IMR-90 (cell line): ENCODE results near the gene ACAA2. TPM values are rescaled to one million over a fixed set of nuclear protein-coding genes. Genes with fewer than 3 reads are reported as not detected.

ENCODE experiments used
- ATAC-seq: fragments of 200-7000 bp; cut with Tn5 transposase; 2 replicates; pipeline ENCODE4 v1.9.1; 2020; ENCODE audit warnings: low read depth, mild to moderate bottlenecking, moderate library complexity
- BruUV-seq: library from RNA; stranded (reverse); fragments of 400-500 nt; replicated peaks from 2 replicates; lab custom pipeline; 2021; lab: Mats Ljungman, UMichigan
- CTCF ChIA-PET: fragments of 300-600 bp; formaldehyde crosslinking; extraction: SDS; loops from one replicate; lab custom pipeline; 2021; ENCODE audit warnings: antibody characterized with exemption; lab: Yijun Ruan, JAX
- POLR2A ChIA-PET: fragments of 300-600 bp; sonication (Branson Sonifier 250); formaldehyde crosslinking; loops from one replicate; lab custom pipeline; 2022; ENCODE audit warnings: antibody characterized with exemption; ENCODE audit not compliant: unreplicated experiment; lab: Charles Lee
- DNase-seq: peaks from one replicate; pipeline ENCODE4 v3.0.0; 2013
- H2AFZ ChIP-seq: replicated peaks from 2 replicates; pipeline ENCODE3; 2013; ENCODE audit warnings: low read length, mild to moderate bottlenecking; ENCODE audit not compliant: poor library complexity
- H2AK5ac ChIP-seq: 2 replicates; pipeline ENCODE4 v1.6.1; 2013; ENCODE audit warnings: low read depth, low read length, inconsistent platforms
- H2AK9ac ChIP-seq: replicated peaks from 2 replicates; pipeline ENCODE3; 2013; ENCODE audit warnings: mild to moderate bottlenecking, low read depth, low read length, moderate library complexity; ENCODE audit not compliant: poor library complexity
- H2BK120ac ChIP-seq: 2 replicates; pipeline ENCODE4 v1.6.1; 2013; ENCODE audit warnings: low read depth, low read length, inconsistent platforms
- H2BK15ac ChIP-seq: 3 replicates; pipeline ENCODE4 v1.6.1; 2013; ENCODE audit warnings: low read depth, low read length, inconsistent platforms
- H2BK20ac ChIP-seq: 2 replicates; pipeline ENCODE4 v1.6.1; 2013; ENCODE audit warnings: low read depth, mild to moderate bottlenecking, inconsistent platforms, low read length, moderate library complexity
- H2BK5ac ChIP-seq: 2 replicates; pipeline ENCODE4 v1.6.1; 2013; ENCODE audit warnings: mild to moderate bottlenecking, low read depth, low read length, inconsistent platforms; ENCODE audit not compliant: poor library complexity, severe bottlenecking
- H3K14ac ChIP-seq: replicated peaks from 2 replicates; pipeline ENCODE4 v1.6.1; 2013; ENCODE audit warnings: low read depth, low read length, inconsistent platforms
- H3K18ac ChIP-seq: 2 replicates; pipeline ENCODE4 v1.6.1; 2013; ENCODE audit warnings: low read depth, low read length, control low read depth
- H3K23ac ChIP-seq: 2 replicates; pipeline ENCODE4 v1.6.1; 2013; ENCODE audit warnings: low read depth, low read length, inconsistent platforms
- H3K27ac ChIP-seq: 2 replicates; pipeline ENCODE4 v1.5.1; 2013; ENCODE audit warnings: mild to moderate bottlenecking, control low read depth, low read length; ENCODE audit not compliant: insufficient read depth
- H3K27me3 ChIP-seq: 2 replicates; pipeline ENCODE4 v1.6.1; 2013; ENCODE audit warnings: low read length; ENCODE audit not compliant: control insufficient read depth, insufficient read depth
- H3K36me3 ChIP-seq: 2 replicates; pipeline ENCODE4 v1.6.1; 2013; ENCODE audit warnings: low read length, mixed read lengths; ENCODE audit not compliant: control insufficient read depth, insufficient read depth
- H3K4ac ChIP-seq: 2 replicates; pipeline ENCODE4 v1.6.1; 2013; ENCODE audit warnings: low read depth, low read length, inconsistent platforms
- H3K4me1 ChIP-seq: 2 replicates; pipeline ENCODE4 v1.6.1; 2013; ENCODE audit warnings: low read length, mixed read lengths; ENCODE audit not compliant: control insufficient read depth, insufficient read depth
- H3K4me2 ChIP-seq: 2 replicates; pipeline ENCODE4 v1.6.1; 2013; ENCODE audit warnings: low read depth, mild to moderate bottlenecking, control low read depth, low read length, moderate library complexity
- H3K4me3 ChIP-seq: 2 replicates; pipeline ENCODE4 v1.5.1; 2013; ENCODE audit warnings: low read depth, mild to moderate bottlenecking, control low read depth, low read length, moderate library complexity; ENCODE audit not compliant: insufficient read depth
- H3K56ac ChIP-seq: 2 replicates; pipeline ENCODE4 v1.6.1; 2013; ENCODE audit warnings: low read length, inconsistent platforms; ENCODE audit not compliant: insufficient read depth; ENCODE audit errors: extremely low read depth
- H3K79me1 ChIP-seq, 2 experiments: 2 replicates each; pipeline ENCODE4 v1.6.1; 2013; ENCODE audit warnings: low read length in 2 of 2, inconsistent platforms in 1 of 2, low read depth in 1 of 2
- H3K9ac ChIP-seq: 2 replicates; pipeline ENCODE4 v1.6.1; 2013; ENCODE audit warnings: low read depth, low read length, control low read depth
- H3K9me1 ChIP-seq: 2 replicates; pipeline ENCODE4 v1.6.1; 2013; ENCODE audit warnings: low read length, inconsistent platforms; ENCODE audit not compliant: insufficient read depth
- H3K9me3 ChIP-seq: 2 replicates; pipeline ENCODE4 v1.6.1; 2013; ENCODE audit warnings: low read length; ENCODE audit not compliant: control insufficient read depth, insufficient read depth
- H4K20me1 ChIP-seq: 2 replicates; pipeline ENCODE4 v1.6.1; 2013; ENCODE audit warnings: low read length, inconsistent platforms; ENCODE audit not compliant: insufficient read depth
- H4K5ac ChIP-seq: 2 replicates; pipeline ENCODE4 v1.6.1; 2013; ENCODE audit warnings: mild to moderate bottlenecking, low read depth, low read length, control low read depth
- H4K8ac ChIP-seq, 2 experiments: 2 replicates each; pipeline ENCODE4 v1.6.1; 2013; ENCODE audit warnings: low read depth in 2 of 2, low read length in 2 of 2, control low read depth in 1 of 2, inconsistent platforms in 1 of 2
- H4K91ac ChIP-seq: 2 replicates; pipeline ENCODE4 v1.6.1; 2013; ENCODE audit warnings: low read depth, low read length, inconsistent platforms; ENCODE audit not compliant: insufficient read depth
- BHLHE40 ChIP-seq: fragments of 150-350 bp; IDR thresholded peaks from 2 replicates; pipeline ENCODE4 v1.6.1; 2016; ENCODE audit warnings: mild to moderate bottlenecking, low read depth, low read length
- MAZ ChIP-seq: IDR thresholded peaks from 2 replicates; pipeline ENCODE4 v1.6.1; 2012; ENCODE audit warnings: low read depth, mild to moderate bottlenecking, low read length, improper control_type of control experiment, moderate library complexity, borderline replicate concordance
- POLR2A ChIP-seq: IDR thresholded peaks from 2 replicates; pipeline ENCODE4 v1.6.1; 2012; ENCODE audit warnings: mild to moderate bottlenecking, low read depth, low read length
- WGBS, 2 experiments: methylation state at CpG; one replicate each; pipeline versions ENCODE4 v1.1.5 to v1.1.7; 2013; ENCODE audit warnings: missing lambda C conversion rate in 2 of 2; ENCODE audit not compliant: insufficient read length in 1 of 2; ENCODE audit errors: extremely low coverage in 2 of 2; 5-methylcytosine and 5-hydroxymethylcytosine counted together
- dilution Hi-C: fragments of 300-500 bp; cut with HindIII; formaldehyde crosslinking; loops from one replicate; pipeline ENCODE4 v1.14.3; 2018; ENCODE audit warnings: low sequenced_read_pairs; ENCODE audit not compliant: unreplicated experiment
- in situ Hi-C: fragments of 300-500 bp; cut with MboI; formaldehyde crosslinking; loops from 3 replicates; pipeline ENCODE4 v1.14.3; 2019; ENCODE audit warnings: low sequenced_read_pairs, inconsistent platforms, mixed read lengths
- intact Hi-C: fragments of 100-400 bp; cut with micrococcal nuclease; formaldehyde crosslinking; loops from 2 replicates; pipeline ENCODE4 v1.10.0; 2022
- polyA plus RNA-seq, 3 experiments: library from polyadenylated mRNA; depleted of rRNA; stranded (reverse); fragments of >200 nt; gene quantifications; 2 replicates each; pipeline ENCODE4 v1.2.3, GENCODE V29; 2012; ENCODE audit warnings: low replicate concordance in 1 of 3
- total RNA-seq: library from RNA; depleted of rRNA; stranded (reverse); fragments of >200 nt; gene quantifications from 2 replicates; pipeline ENCODE4 v1.2.3, GENCODE V29; 2012

The ACAA2 gene
- total and polyA plus RNA-seq, 2 of the 4 experiments (the other 2 are of a cell fraction) = 24.4 to 61.5 TPM

DNA sequence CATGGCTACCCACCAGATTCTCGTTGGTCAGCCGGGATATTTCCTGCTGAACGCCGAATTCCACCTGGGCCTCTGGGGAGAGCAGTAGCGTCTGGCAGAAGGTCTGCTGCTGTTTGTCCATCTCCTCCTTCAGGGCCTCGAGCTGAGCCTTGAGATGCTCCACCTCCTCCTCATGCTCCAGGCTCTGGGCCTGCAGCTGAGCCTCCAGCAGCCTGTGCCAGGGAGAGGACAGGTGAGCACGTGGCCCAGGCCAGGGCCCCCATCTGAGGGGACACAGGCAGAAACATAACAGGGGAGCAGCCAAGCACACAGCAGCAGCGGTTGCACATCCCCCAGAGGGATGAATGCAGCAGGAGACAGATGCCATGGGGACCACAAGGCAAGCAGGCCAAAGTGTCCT is 40.1 kb upstream of the ACAA2 start:
- H2BK5ac ChIP-seq = no peak overlapping the region
- no peak overlapping the region for H3K18ac ChIP-seq
- no peaks in the 10 kb centered on the region for H3K79me1 ChIP-seq
- no peak overlapping the region for H2BK20ac ChIP-seq
- ChIA-PET CTCF (no interaction called here), POLR2A (no interaction called here)
- no TSS peak for BruUV-seq
- peaks cover 11% of the 10 kb centered on the region; the same call in 1 of the 2 replicates for H3K9me1 ChIP-seq
- H2AK5ac ChIP-seq = no peak overlapping the region
- in situ Hi-C loops = no loop called here
- no peak overlapping the region for H2BK120ac ChIP-seq
- no peak overlapping the region for H2AFZ ChIP-seq
- intact Hi-C loops = no loop called here
- WGBS, 2 experiments = 94% methylated on average over 2 of the region's 8 CpGs; no CpG with 5 or more reads in 1 of the 2 experiments
- no peak overlapping the region for H3K14ac ChIP-seq
- no peak overlapping the region for H3K4ac ChIP-seq
- H2BK15ac ChIP-seq = no peak overlapping the region
- H4K20me1 ChIP-seq = no peaks in the 10 kb centered on the region
- H3K4me3 ChIP-seq = no peak overlapping the region
- no peak overlapping the region for H3K23ac ChIP-seq
- H3K56ac ChIP-seq = no peak overlapping the region
- no peak overlapping the region for H3K4me2 ChIP-seq
- no peak overlapping the region for H3K27ac ChIP-seq
- dilution Hi-C loops = no loop called here
- DNase-seq = no peak
- no peak overlapping the region for H2AK9ac ChIP-seq
- H3K4me1 ChIP-seq = peaks cover 7% of the 10 kb centered on the region
- H3K9me3 ChIP-seq = no peaks in the 10 kb centered on the region
- TF ChIP-seq POLR2A (no peak), BHLHE40 (no peak), MAZ (no peak)
- ATAC-seq = no peak
- no peak overlapping the region for H4K5ac ChIP-seq
- no peak overlapping the region for H3K9ac ChIP-seq
- H4K8ac ChIP-seq = no peak overlapping the region
- no peak overlapping the region for H4K91ac ChIP-seq
- H3K36me3 ChIP-seq = no peaks in the 10 kb centered on the region
- H3K27me3 ChIP-seq = peaks cover 5% of the 10 kb centered on the region; the same call in 1 of the 2 replicates
